ENCODE data around the gene KCNQ2.

The KCNQ2 gene

GRCh38 chr20:63399596-63400375, 72.7 kb downstream of the KCNQ2 start:
- Histone ChIP-seq H3K4me1 (ENCODE audit: control insufficient read depth, low read depth, low read length) (peaks cover 2% of the 10 kb centered on the region), H3K9me3 (ENCODE audit: control insufficient read depth, low read depth, low read length) (no peaks in the 10 kb centered on the region), H3K27ac (ENCODE audit: low read length) (no peak overlapping the region), H3K4me3 (ENCODE audit: low read length) (no peak overlapping the region), H3K36me3 (ENCODE audit: control insufficient read depth, low read depth, low read length) (no peaks in the 10 kb centered on the region), H3K27me3 (ENCODE audit: control insufficient read depth, insufficient read depth, low read length) (no peaks in the 10 kb centered on the region), H3K9ac (ENCODE audit: low read length) (no peak overlapping the region)

GRCh38 chr20:63398744-63399514, 73.5 kb downstream of the KCNQ2 start:
- H3K4me1 ChIP-seq (ENCODE audit: control insufficient read depth, low read depth, low read length) = peaks cover 8% of the 10 kb centered on the region
- H3K36me3 ChIP-seq (ENCODE audit: control insufficient read depth, low read depth, low read length) = no peaks in the 10 kb centered on the region
- H3K9ac ChIP-seq (ENCODE audit: low read length) = no peak overlapping the region
- no peak overlapping the region for H3K4me3 ChIP-seq (ENCODE audit: low read length)
- no peaks in the 10 kb centered on the region for H3K9me3 ChIP-seq (ENCODE audit: control insufficient read depth, low read depth, low read length)
- H3K27ac ChIP-seq (ENCODE audit: low read length) = no peak overlapping the region
- no peaks in the 10 kb centered on the region for H3K27me3 ChIP-seq (ENCODE audit: control insufficient read depth, insufficient read depth, low read length)

GRCh38 chr20:63397946-63398450, 74.5 kb downstream of the KCNQ2 start:
- H3K9ac ChIP-seq (ENCODE audit: low read length) = no peak overlapping the region

GRCh38 chr20:63397155-63397843, 75.2 kb downstream of the KCNQ2 start:
- Histone ChIP-seq H3K9me3 (ENCODE audit: control insufficient read depth, low read depth, low read length) (no peaks in the 10 kb centered on the region), H3K36me3 (ENCODE audit: control insufficient read depth, low read depth, low read length) (no peaks in the 10 kb centered on the region), H3K27me3 (ENCODE audit: control insufficient read depth, insufficient read depth, low read length) (no peaks in the 10 kb centered on the region), H3K4me3 (ENCODE audit: low read length) (no peak overlapping the region), H3K27ac (ENCODE audit: low read length) (no peak overlapping the region), H3K4me1 (ENCODE audit: control insufficient read depth, low read depth, low read length) (peaks cover 8% of the 10 kb centered on the region), H3K9ac (ENCODE audit: low read length) (no peak overlapping the region)

More at GRCh38 chr20:63397946-63398450, 74.5 kb downstream of the KCNQ2 start:
- H3K27ac ChIP-seq (ENCODE audit: low read length) = no peak overlapping the region
- H3K36me3 ChIP-seq (ENCODE audit: control insufficient read depth, low read depth, low read length) = no peaks in the 10 kb centered on the region
- no peaks in the 10 kb centered on the region for H3K27me3 ChIP-seq (ENCODE audit: control insufficient read depth, insufficient read depth, low read length)
- H3K4me3 ChIP-seq (ENCODE audit: low read length) = no peak overlapping the region
- H3K4me1 ChIP-seq (ENCODE audit: control insufficient read depth, low read depth, low read length) = peaks cover 8% of the 10 kb centered on the region
- no peaks in the 10 kb centered on the region for H3K9me3 ChIP-seq (ENCODE audit: control insufficient read depth, low read depth, low read length)

- no peak overlapping the region for H3K4me3 ChIP-seq (ENCODE audit: low read length)
- peaks cover 8% of the 10 kb centered on the region for H3K4me1 ChIP-seq (ENCODE audit: control insufficient read depth, low read depth, low read length)
- no peak overlapping the region for H3K27ac ChIP-seq (ENCODE audit: low read length)
- H3K9me3 ChIP-seq (ENCODE audit: control insufficient read depth, low read depth, low read length) = no peaks in the 10 kb centered on the region
- no peak overlapping the region for H3K9ac ChIP-seq (ENCODE audit: low read length)
- no peaks in the 10 kb centered on the region for H3K36me3 ChIP-seq (ENCODE audit: control insufficient read depth, low read depth, low read length)
- H3K27me3 ChIP-seq (ENCODE audit: control insufficient read depth, insufficient read depth, low read length) = no peaks in the 10 kb centered on the region
Observed at GRCh38 chr20:63396300-63396699, 76.2 kb downstream of the KCNQ2 start.

DNA sequence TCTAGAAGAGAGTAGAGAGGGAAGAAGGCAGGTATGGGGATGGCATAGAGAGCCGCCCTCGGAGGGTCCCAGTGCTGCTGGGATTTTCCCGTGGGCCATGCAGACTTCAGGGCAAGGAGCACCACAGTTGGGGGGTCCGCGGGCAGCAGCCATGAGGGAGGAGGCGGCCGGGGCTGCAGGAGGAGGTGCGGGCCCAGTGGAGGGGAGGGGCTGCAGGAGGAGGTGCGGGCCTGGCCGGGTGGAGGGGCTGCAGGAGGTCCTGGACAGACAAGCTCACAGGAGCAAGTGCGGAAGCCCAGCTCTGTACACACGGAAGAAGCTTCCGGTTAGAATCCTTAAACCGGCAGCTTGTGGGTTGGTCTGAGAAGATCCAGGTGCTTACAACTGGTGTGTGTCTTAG, 76.7 kb downstream of the KCNQ2 start:
- Histone ChIP-seq H3K36me3 (ENCODE audit: control insufficient read depth, low read depth, low read length) (no peaks in the 10 kb centered on the region), H3K4me3 (ENCODE audit: low read length) (no peak overlapping the region), H3K9ac (ENCODE audit: low read length) (no peak overlapping the region), H3K27me3 (ENCODE audit: control insufficient read depth, insufficient read depth, low read length) (no peaks in the 10 kb centered on the region), H3K27ac (ENCODE audit: low read length) (no peak overlapping the region), H3K9me3 (ENCODE audit: control insufficient read depth, low read depth, low read length) (no peaks in the 10 kb centered on the region), H3K4me1 (ENCODE audit: control insufficient read depth, low read depth, low read length) (peaks cover 8% of the 10 kb centered on the region)

DNA sequence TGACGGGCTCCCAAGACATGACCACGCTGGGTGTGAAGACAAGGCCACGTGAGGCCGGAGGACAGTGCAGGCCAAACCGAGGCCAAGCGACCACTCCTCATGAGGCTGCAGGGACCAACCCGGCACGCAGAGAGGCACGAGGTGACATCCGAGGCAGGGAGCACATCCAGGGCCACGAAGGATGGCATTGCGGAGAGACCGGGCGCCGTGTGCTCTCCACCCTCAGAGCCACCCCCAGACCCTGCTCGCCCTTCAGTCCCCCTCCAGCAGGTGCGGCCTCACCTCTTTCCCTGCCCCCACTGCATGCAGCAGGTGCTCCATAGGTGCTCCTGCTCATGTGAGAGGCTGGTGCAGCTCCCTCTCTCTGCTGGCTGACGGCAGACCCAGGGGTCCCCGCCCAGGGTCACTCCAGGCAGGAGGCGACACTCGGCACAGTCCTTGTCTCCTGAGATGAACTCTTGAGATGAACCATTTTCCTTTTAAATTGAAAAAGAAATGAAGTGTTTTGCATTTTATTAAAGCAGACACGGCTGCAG, 77.5 kb downstream of the KCNQ2 start:
- H3K36me3 ChIP-seq (ENCODE audit: control insufficient read depth, low read depth, low read length) = no peaks in the 10 kb centered on the region

DNA sequence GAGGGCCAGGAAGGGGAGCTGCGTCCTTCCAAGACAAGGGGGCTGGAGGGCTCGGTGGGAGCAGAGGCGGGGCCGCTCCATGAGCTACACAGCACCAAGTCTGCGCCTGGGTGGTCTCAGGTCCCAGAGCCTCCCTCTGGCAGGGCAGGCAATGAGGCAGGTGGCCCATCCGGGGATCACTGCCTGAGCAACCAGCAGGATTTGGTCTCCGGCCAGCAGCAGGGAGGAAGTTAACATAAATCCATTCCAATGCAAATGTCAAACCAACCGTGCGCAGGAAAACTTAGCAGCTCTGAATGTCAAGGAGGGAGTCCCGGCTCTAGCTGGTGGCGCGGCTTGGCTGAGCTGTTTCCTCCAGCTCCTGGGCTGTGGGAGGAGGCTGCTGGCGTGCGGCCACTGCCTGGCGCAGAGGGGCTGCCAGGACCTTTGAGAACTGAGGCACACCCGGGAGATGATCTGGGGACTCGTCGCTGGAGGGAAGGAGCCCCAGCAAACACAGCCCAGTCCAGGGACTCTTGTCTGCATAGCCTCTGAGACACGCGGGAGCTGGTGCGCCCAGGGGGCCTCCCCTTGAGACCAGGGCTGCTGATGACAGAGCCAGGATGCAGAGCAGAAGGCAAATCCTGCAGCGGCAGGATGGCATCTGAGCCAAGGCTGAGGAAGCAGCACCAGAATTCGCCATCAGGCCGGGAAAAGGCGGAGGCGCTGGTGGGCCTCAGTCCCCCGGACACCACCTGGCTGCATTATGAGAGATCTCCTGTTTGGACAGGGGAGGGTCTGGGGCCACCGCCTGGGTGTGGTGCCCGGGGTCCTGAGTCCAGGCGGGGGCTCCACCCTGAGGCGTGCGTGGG, 78.2 kb downstream of the KCNQ2 start:
- Histone ChIP-seq H3K27me3 (ENCODE audit: control insufficient read depth, insufficient read depth, low read length) (no peaks in the 10 kb centered on the region), H3K9me3 (ENCODE audit: control insufficient read depth, low read depth, low read length) (no peaks in the 10 kb centered on the region), H3K9ac (ENCODE audit: low read length) (no peak overlapping the region), H3K36me3 (ENCODE audit: control insufficient read depth, low read depth, low read length) (no peaks in the 10 kb centered on the region), H3K4me1 (ENCODE audit: control insufficient read depth, low read depth, low read length) (peaks cover 8% of the 10 kb centered on the region), H3K27ac (ENCODE audit: low read length) (no peak overlapping the region), H3K4me3 (ENCODE audit: low read length) (peak overlapping the region; percentile 3)

More for the DNA sequence above, 77.5 kb downstream of the KCNQ2 start:
- no peak overlapping the region for H3K4me3 ChIP-seq (ENCODE audit: low read length)
- H3K9me3 ChIP-seq (ENCODE audit: control insufficient read depth, low read depth, low read length) = no peaks in the 10 kb centered on the region
- H3K27me3 ChIP-seq (ENCODE audit: control insufficient read depth, insufficient read depth, low read length) = no peaks in the 10 kb centered on the region
- peaks cover 8% of the 10 kb centered on the region for H3K4me1 ChIP-seq (ENCODE audit: control insufficient read depth, low read depth, low read length)
- H3K27ac ChIP-seq (ENCODE audit: low read length) = no peak overlapping the region
- no peak overlapping the region for H3K9ac ChIP-seq (ENCODE audit: low read length)

DNA sequence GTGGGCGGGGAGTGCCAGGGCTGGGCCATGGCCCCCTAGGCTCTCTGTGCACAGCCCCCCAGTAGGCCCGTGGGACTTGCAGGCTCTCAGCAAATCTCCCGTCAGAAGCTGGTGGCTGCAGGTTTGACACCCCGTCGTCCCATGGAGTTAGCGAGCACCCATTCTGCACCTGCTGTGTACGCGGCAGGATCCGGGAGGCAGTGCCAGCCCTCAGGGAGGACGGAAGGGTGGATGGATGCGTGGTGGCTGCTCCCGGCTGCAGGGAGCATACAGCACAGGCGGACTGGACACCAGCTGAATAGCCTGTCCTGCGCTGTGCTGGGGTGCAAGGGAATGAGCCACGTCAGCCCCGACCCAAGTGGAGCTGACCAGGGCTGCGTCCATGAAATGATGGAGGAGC, 78.9 kb downstream of the KCNQ2 start:
- H3K9ac ChIP-seq (ENCODE audit: low read length) = no peak overlapping the region
- H3K27me3 ChIP-seq (ENCODE audit: control insufficient read depth, insufficient read depth, low read length) = no peaks in the 10 kb centered on the region
- H3K4me3 ChIP-seq (ENCODE audit: low read length) = no peak overlapping the region
- peaks cover 8% of the 10 kb centered on the region for H3K4me1 ChIP-seq (ENCODE audit: control insufficient read depth, low read depth, low read length)
- H3K9me3 ChIP-seq (ENCODE audit: control insufficient read depth, low read depth, low read length) = no peaks in the 10 kb centered on the region
- H3K36me3 ChIP-seq (ENCODE audit: control insufficient read depth, low read depth, low read length) = no peaks in the 10 kb centered on the region
- no peak overlapping the region for H3K27ac ChIP-seq (ENCODE audit: low read length)

- peaks cover 8% of the 10 kb centered on the region for H3K4me1 ChIP-seq (ENCODE audit: control insufficient read depth, low read depth, low read length)
- H3K4me3 ChIP-seq (ENCODE audit: low read length) = no peak overlapping the region
- H3K27ac ChIP-seq (ENCODE audit: low read length) = no peak overlapping the region
- H3K36me3 ChIP-seq (ENCODE audit: control insufficient read depth, low read depth, low read length) = no peaks in the 10 kb centered on the region
- no peaks in the 10 kb centered on the region for H3K9me3 ChIP-seq (ENCODE audit: control insufficient read depth, low read depth, low read length)
- no peaks in the 10 kb centered on the region for H3K27me3 ChIP-seq (ENCODE audit: control insufficient read depth, insufficient read depth, low read length)
- H3K9ac ChIP-seq (ENCODE audit: low read length) = no peak overlapping the region
Observed at GRCh38 chr20:63392465-63393365, 79.7 kb downstream of the KCNQ2 start.

Data from iPS-18a (cell line).